Measurements from ENCODE around the gene PRDM11.

Gene PRDM11

GRCh38 chr11:45170484-45170883 is 24.0 kb downstream of the PRDM11 start:
- no peaks in the 10 kb centered on the region for H3K9me3 ChIP-seq (ENCODE audit: control insufficient read depth in 1 of 2, low read length in 2 of 2)
- no peaks in the 10 kb centered on the region for H3K27me3 ChIP-seq (ENCODE audit: low read depth, low read length)
- H3K4me3 ChIP-seq (ENCODE audit: low read depth in 1 of 2, low read length in 2 of 2): no peak overlapping the region
- no peaks in the 10 kb centered on the region for H3K36me3 ChIP-seq (ENCODE audit: control insufficient read depth in 1 of 2, insufficient read depth in 2 of 2, low read length in 2 of 2)
- no peak overlapping the region for H3K27ac ChIP-seq (ENCODE audit: low read length)
- H3K4me1 ChIP-seq (ENCODE audit: control insufficient read depth in 1 of 2, insufficient read depth in 2 of 2, low read length in 2 of 2): peaks cover 0 to 12% of the 10 kb centered on the region in 2 donors

GRCh38 chr11:45171550-45171949 is 25.1 kb downstream of the PRDM11 start:
- Histone ChIP-seq H3K27me3 (ENCODE audit: low read depth, low read length) (no peaks in the 10 kb centered on the region), H3K27ac (ENCODE audit: low read length) (no peak overlapping the region), H3K9me3 (ENCODE audit: control insufficient read depth in 1 of 2, low read length in 2 of 2) (no peaks in the 10 kb centered on the region), H3K36me3 (ENCODE audit: control insufficient read depth in 1 of 2, insufficient read depth in 2 of 2, low read length in 2 of 2) (no peaks in the 10 kb centered on the region), H3K4me3 (ENCODE audit: low read depth in 1 of 2, low read length in 2 of 2) (no peak overlapping the region), H3K4me1 (ENCODE audit: control insufficient read depth in 1 of 2, insufficient read depth in 2 of 2, low read length in 2 of 2) (peaks cover 0 to 12% of the 10 kb centered on the region in 2 donors)

- no peak overlapping the region for H3K27ac ChIP-seq (ENCODE audit: low read length)
- H3K36me3 ChIP-seq (ENCODE audit: control insufficient read depth in 1 of 2, insufficient read depth in 2 of 2, low read length in 2 of 2): no peaks in the 10 kb centered on the region
- no peak overlapping the region for H3K4me3 ChIP-seq (ENCODE audit: low read depth in 1 of 2, low read length in 2 of 2)
- H3K4me1 ChIP-seq (ENCODE audit: control insufficient read depth in 1 of 2, insufficient read depth in 2 of 2, low read length in 2 of 2): peaks cover 0 to 20% of the 10 kb centered on the region in 2 donors
- no peaks in the 10 kb centered on the region for H3K27me3 ChIP-seq (ENCODE audit: low read depth, low read length)
- no peaks in the 10 kb centered on the region for H3K9me3 ChIP-seq (ENCODE audit: control insufficient read depth in 1 of 2, low read length in 2 of 2)
Observed at GRCh38 chr11:45173064-45173463, 26.6 kb downstream of the PRDM11 start.

- no peaks in the 10 kb centered on the region for H3K36me3 ChIP-seq (ENCODE audit: control insufficient read depth in 1 of 2, insufficient read depth in 2 of 2, low read length in 2 of 2)
- H3K9me3 ChIP-seq (ENCODE audit: control insufficient read depth in 1 of 2, low read length in 2 of 2): no peaks in the 10 kb centered on the region
- H3K4me1 ChIP-seq (ENCODE audit: control insufficient read depth in 1 of 2, insufficient read depth in 2 of 2, low read length in 2 of 2): peaks cover under 1 to 13% of the 10 kb centered on the region in 2 donors
- H3K27me3 ChIP-seq (ENCODE audit: low read depth, low read length): no peaks in the 10 kb centered on the region
- no peak overlapping the region for H3K27ac ChIP-seq (ENCODE audit: low read length)
- H3K4me3 ChIP-seq (ENCODE audit: low read depth in 1 of 2, low read length in 2 of 2): no peak overlapping the region
Observed at GRCh38 chr11:45174168-45174835, 27.9 kb downstream of the PRDM11 start.

- Histone ChIP-seq H3K27ac (ENCODE audit: low read length) (no peak overlapping the region), H3K36me3 (ENCODE audit: control insufficient read depth in 1 of 2, insufficient read depth in 2 of 2, low read length in 2 of 2) (no peaks in the 10 kb centered on the region), H3K9me3 (ENCODE audit: control insufficient read depth in 1 of 2, low read length in 2 of 2) (no peaks in the 10 kb centered on the region), H3K4me1 (ENCODE audit: control insufficient read depth in 1 of 2, insufficient read depth in 2 of 2, low read length in 2 of 2) (peaks cover 7 to 13% of the 10 kb centered on the region in 2 donors), H3K4me3 (ENCODE audit: low read depth in 1 of 2, low read length in 2 of 2) (no peak overlapping the region), H3K27me3 (ENCODE audit: low read depth, low read length) (no peaks in the 10 kb centered on the region)
Observed at GRCh38 chr11:45174963-45175362, 28.5 kb downstream of the PRDM11 start.

GRCh38 chr11:45176996-45177395 is 30.6 kb downstream of the PRDM11 start:
- Histone ChIP-seq H3K4me3 (ENCODE audit: low read depth in 1 of 2, low read length in 2 of 2) (no peak overlapping the region), H3K36me3 (ENCODE audit: control insufficient read depth in 1 of 2, insufficient read depth in 2 of 2, low read length in 2 of 2) (no peaks in the 10 kb centered on the region), H3K4me1 (ENCODE audit: control insufficient read depth in 1 of 2, insufficient read depth in 2 of 2, low read length in 2 of 2) (peaks cover 7 to 20% of the 10 kb centered on the region in 2 donors), H3K27ac (ENCODE audit: low read length) (no peak overlapping the region), H3K27me3 (ENCODE audit: low read depth, low read length) (no peaks in the 10 kb centered on the region), H3K9me3 (ENCODE audit: control insufficient read depth in 1 of 2, low read length in 2 of 2) (no peaks in the 10 kb centered on the region)

- Histone ChIP-seq H3K27me3 (ENCODE audit: low read depth, low read length) (no peaks in the 10 kb centered on the region), H3K9me3 (ENCODE audit: control insufficient read depth in 1 of 2, low read length in 2 of 2) (no peaks in the 10 kb centered on the region), H3K27ac (ENCODE audit: low read length) (no peak overlapping the region), H3K4me1 (ENCODE audit: control insufficient read depth in 1 of 2, insufficient read depth in 2 of 2, low read length in 2 of 2) (peaks cover 7 to 20% of the 10 kb centered on the region in 2 donors), H3K36me3 (ENCODE audit: control insufficient read depth in 1 of 2, insufficient read depth in 2 of 2, low read length in 2 of 2) (peaks cover 4 to 8% of the 10 kb centered on the region in 2 donors), H3K4me3 (ENCODE audit: low read depth in 1 of 2, low read length in 2 of 2) (no peak overlapping the region)
Observed at GRCh38 chr11:45178223-45178622, 31.8 kb downstream of the PRDM11 start.

- Histone ChIP-seq H3K4me3 (ENCODE audit: low read depth in 1 of 2, low read length in 2 of 2) (peak overlapping the region in 1 of 2 donors; percentile 57), H3K9me3 (ENCODE audit: control insufficient read depth in 1 of 2, low read length in 2 of 2) (no peaks in the 10 kb centered on the region), H3K27me3 (ENCODE audit: low read depth, low read length) (no peaks in the 10 kb centered on the region), H3K36me3 (ENCODE audit: control insufficient read depth in 1 of 2, insufficient read depth in 2 of 2, low read length in 2 of 2) (peaks cover 12 to 13% of the 10 kb centered on the region in 2 donors), H3K27ac (ENCODE audit: low read length) (peak overlapping the region; percentile 65), H3K4me1 (ENCODE audit: control insufficient read depth in 1 of 2, insufficient read depth in 2 of 2, low read length in 2 of 2) (peaks cover 7 to 20% of the 10 kb centered on the region in 2 donors)
Observed at GRCh38 chr11:45178890-45179671, 32.6 kb downstream of the PRDM11 start.

- Histone ChIP-seq H3K27me3 (ENCODE audit: low read depth, low read length) (no peaks in the 10 kb centered on the region), H3K27ac (ENCODE audit: low read length) (peak overlapping the region; percentile 65)
Observed at GRCh38 chr11:45179686-45180178, 33.3 kb downstream of the PRDM11 start.

GRCh38 chr11:45180179-45180847 is 33.9 kb downstream of the PRDM11 start:
- H3K36me3 ChIP-seq (ENCODE audit: control insufficient read depth in 1 of 2, insufficient read depth in 2 of 2, low read length in 2 of 2): peaks cover 14 to 18% of the 10 kb centered on the region in 2 donors
- H3K4me3 ChIP-seq (ENCODE audit: low read depth in 1 of 2, low read length in 2 of 2): peak overlapping the region in 1 of 2 donors; percentile 58
- H3K27me3 ChIP-seq (ENCODE audit: low read depth, low read length): no peaks in the 10 kb centered on the region
- no peak overlapping the region for H3K27ac ChIP-seq (ENCODE audit: low read length)
- peaks cover 7 to 20% of the 10 kb centered on the region in 2 donors for H3K4me1 ChIP-seq (ENCODE audit: control insufficient read depth in 1 of 2, insufficient read depth in 2 of 2, low read length in 2 of 2)
- H3K9me3 ChIP-seq (ENCODE audit: control insufficient read depth in 1 of 2, low read length in 2 of 2): no peaks in the 10 kb centered on the region

More at GRCh38 chr11:45179686-45180178, 33.3 kb downstream of the PRDM11 start:
- Histone ChIP-seq H3K4me1 (ENCODE audit: control insufficient read depth in 1 of 2, insufficient read depth in 2 of 2, low read length in 2 of 2) (peaks cover 7 to 20% of the 10 kb centered on the region in 2 donors), H3K36me3 (ENCODE audit: control insufficient read depth in 1 of 2, insufficient read depth in 2 of 2, low read length in 2 of 2) (peaks cover 14 to 18% of the 10 kb centered on the region in 2 donors), H3K9me3 (ENCODE audit: control insufficient read depth in 1 of 2, low read length in 2 of 2) (no peaks in the 10 kb centered on the region), H3K4me3 (ENCODE audit: low read depth in 1 of 2, low read length in 2 of 2) (peak overlapping the region in 1 of 2 donors; percentile 57)

GRCh38 chr11:45180848-45181192 is 34.4 kb downstream of the PRDM11 start:
- peaks cover 14 to 18% of the 10 kb centered on the region in 2 donors for H3K36me3 ChIP-seq (ENCODE audit: control insufficient read depth in 1 of 2, insufficient read depth in 2 of 2, low read length in 2 of 2)
- peaks cover 7 to 20% of the 10 kb centered on the region in 2 donors for H3K4me1 ChIP-seq (ENCODE audit: control insufficient read depth in 1 of 2, insufficient read depth in 2 of 2, low read length in 2 of 2)
- peak overlapping the region; percentile 35 to 58 for H3K4me3 ChIP-seq (ENCODE audit: low read depth in 1 of 2, low read length in 2 of 2)
- H3K9me3 ChIP-seq (ENCODE audit: control insufficient read depth in 1 of 2, low read length in 2 of 2): no peaks in the 10 kb centered on the region
- no peak overlapping the region for H3K27ac ChIP-seq (ENCODE audit: low read length)
- no peaks in the 10 kb centered on the region for H3K27me3 ChIP-seq (ENCODE audit: low read depth, low read length)

Measured in muscle layer of duodenum (tissue), 2 donors.